GM12865 (cell line): ENCODE measurements around the gene C1orf141.

Source experiments
- DNase-seq: peaks from one replicate; pipeline ENCODE4 v3.0.0; 2010; ENCODE audit warnings: low read depth
- H3K4me3 ChIP-seq: 2 replicates; pipeline ENCODE4 v1.5.1; 2011; ENCODE audit warnings: mild to moderate bottlenecking, low read depth, low read length, control low read depth
- TF ChIP-seq, protein P1 (sequence below): IDR thresholded peaks from 2 replicates; pipeline ENCODE4 v1.5.1; 2011; ENCODE audit warnings: low read length, control low read depth, low read depth, inconsistent platforms; ENCODE audit not compliant: insufficient read depth; ENCODE audit errors: missing control alignments

Gene C1orf141

DNA sequence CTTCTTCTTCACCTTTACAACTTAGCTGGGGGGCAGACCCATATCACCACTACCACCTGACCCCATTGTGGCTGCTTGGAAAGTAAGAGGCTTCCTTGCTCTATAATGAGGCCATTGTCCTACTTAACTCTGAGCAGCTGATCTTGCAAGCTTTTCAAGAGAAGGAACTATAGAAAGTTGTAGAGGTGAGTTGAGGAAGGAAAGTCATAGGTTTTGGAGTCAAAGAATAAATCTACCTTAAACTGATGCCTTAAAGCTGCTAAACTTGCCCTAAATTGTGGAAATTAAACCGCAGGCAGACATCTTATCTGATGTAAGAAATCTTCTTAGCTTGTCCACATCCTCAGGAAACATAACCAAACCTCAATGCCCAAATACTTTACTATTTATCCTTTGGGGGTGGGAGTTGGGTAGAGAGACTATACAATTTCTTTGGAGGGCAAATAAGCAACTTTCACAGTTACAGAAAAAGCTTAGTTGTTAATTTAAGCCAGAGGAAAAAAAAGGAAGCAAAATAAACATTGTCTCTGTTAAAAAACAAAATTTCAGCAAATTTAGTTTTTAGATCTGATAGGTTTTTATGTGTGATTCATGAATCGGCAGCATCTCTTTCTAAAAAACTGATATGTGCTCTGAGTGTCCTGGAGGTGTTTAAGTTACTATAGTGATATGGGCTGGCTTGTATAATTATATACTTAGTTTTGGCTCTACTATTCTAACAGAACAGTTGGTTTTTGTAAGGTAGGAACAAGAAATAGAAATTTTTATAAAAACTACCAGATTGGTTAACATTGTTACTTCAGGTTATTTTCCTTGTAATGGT is 36.2 kb upstream of the C1orf141 start:
- no peak for DNase-seq
- TF ChIP-seq, protein P1, sequence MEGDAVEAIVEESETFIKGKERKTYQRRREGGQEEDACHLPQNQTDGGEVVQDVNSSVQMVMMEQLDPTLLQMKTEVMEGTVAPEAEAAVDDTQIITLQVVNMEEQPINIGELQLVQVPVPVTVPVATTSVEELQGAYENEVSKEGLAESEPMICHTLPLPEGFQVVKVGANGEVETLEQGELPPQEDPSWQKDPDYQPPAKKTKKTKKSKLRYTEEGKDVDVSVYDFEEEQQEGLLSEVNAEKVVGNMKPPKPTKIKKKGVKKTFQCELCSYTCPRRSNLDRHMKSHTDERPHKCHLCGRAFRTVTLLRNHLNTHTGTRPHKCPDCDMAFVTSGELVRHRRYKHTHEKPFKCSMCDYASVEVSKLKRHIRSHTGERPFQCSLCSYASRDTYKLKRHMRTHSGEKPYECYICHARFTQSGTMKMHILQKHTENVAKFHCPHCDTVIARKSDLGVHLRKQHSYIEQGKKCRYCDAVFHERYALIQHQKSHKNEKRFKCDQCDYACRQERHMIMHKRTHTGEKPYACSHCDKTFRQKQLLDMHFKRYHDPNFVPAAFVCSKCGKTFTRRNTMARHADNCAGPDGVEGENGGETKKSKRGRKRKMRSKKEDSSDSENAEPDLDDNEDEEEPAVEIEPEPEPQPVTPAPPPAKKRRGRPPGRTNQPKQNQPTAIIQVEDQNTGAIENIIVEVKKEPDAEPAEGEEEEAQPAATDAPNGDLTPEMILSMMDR = no peak
- no peak overlapping the region for H3K4me3 ChIP-seq

DNA sequence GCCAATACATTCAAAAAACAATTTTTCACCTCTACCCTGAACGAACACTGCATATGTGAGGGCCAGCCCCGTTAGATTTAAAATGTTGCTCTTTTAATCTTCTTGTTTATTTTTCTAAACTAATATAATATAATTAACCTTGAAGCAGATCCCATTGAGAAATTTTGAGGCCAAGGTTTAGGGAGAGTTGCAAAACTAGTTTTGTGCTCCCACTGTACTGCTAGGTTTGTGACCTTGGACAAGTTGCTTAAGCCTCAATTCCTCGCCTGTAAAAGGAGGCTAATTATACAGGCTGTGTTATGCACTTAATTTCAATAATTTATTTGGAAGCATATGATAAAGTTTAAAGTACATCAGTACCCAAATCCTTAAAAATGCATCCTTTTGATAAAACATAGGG is 35.2 kb upstream of the C1orf141 start:
- TF ChIP-seq, protein P1 = no peak
- no peak overlapping the region for H3K4me3 ChIP-seq

DNA sequence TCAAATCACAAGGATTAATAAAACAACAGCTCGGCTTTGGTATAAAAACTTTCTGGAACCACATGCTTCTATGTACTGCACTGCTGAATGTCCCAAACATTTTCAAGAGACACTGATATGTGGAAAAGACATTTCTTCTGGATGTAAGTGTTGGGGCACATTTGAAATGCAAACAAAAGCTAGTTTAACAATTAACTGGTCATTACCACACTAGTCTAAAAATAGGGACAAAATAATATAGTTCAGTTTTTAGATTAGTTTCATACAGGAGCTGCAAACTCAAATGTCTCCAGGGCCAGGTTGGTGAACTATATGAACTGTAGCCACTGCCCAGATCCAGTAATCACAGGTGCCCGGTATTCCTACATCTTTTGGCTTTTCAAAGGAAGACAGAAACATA is 34.7 kb upstream of the C1orf141 start:
- DNase-seq = no peak
- TF ChIP-seq, protein P1 = no peak
- no peak overlapping the region for H3K4me3 ChIP-seq

More for the DNA sequence above, 35.2 kb upstream of the C1orf141 start:
- DNase-seq = no peak

DNA sequence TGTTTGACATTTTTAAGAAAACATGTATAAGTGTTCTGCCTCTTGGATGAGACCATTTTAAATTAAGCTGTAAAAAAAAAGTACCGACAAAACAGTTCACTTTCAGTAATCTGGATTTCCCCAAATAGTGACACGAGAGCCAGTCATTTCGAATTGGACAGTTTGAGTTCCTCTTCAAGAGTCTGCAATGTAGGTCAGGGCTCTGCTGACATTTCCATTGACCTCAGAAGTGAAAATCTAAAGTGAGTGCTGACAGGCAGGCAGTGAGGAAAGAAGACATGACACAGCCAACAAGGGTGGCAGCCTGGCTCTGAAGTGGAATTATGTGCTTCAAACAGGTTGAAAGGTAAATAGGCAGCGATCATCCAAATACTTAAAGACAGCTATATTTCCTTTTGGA is 31.4 kb upstream of the C1orf141 start, which contains the start of gene IL23R:
Gene IL23R, plus strand, starts transcription at position 259 of the 400 bp plus-strand sequence. CDS start 1,667 bp downstream, outside the sequence.
- DNase-seq = peak; percentile 93
- TF ChIP-seq, protein P1 = no peak
- peak within 1 kb of the TSS; percentile 25; the same call in 1 of the 2 replicates for H3K4me3 ChIP-seq

DNA sequence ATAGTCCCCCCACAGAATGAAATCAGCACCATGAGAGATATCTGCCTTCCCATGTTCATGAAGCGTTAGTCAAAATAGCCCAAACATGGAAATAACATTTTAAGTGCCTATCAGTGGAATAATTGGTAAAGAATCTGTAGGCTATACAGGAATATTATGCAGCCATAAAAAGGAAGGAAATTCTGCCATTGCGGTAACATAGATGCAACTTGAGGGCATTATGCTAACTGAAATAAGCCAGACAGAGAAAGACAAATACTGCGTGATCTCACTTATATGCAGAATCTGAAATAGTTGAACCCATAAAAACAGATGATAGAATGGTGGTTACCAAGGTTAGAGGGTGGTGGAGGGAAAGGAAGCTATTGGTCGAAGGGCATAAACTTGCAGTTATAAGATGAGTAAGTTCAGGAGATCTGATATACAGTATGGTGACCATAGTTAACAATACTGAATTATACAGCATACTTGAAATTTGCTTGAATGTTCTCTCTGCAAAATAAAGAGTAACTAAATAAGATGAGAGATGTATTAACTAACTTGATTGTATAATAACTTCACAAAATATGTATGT is 30.8 kb upstream of the C1orf141 start:
- no peak for DNase-seq
- TF ChIP-seq, protein P1 = no peak
- no peak overlapping the region for H3K4me3 ChIP-seq

DNA sequence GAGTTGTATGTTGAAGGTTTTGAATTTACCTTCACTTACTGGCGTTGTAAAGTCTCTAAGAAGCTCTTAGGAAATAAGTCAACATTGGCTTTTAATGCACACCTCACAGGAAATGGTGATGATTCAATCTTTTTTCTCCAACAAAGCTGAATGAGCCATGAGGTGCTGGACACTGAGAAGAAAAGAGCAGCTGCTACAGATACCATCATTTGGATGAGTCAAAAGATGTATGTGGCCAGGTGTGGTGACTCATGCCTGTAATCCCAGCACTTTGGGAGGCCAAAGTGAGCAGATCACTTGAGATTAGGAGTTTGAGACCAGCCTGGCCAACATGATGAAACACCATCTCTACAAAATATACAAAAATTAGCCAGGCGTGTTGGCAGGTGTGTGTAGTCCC is 28.2 kb upstream of the C1orf141 start:
- TF ChIP-seq, protein P1 = no peak
- no peak overlapping the region for H3K4me3 ChIP-seq
- DNase-seq = peak; percentile 72
